ENCODE measurements around the gene PICK1. TPM values are rescaled to one million over a fixed set of nuclear protein-coding genes. Genes with fewer than 3 reads are reported as not detected.

The PICK1 gene
- total RNA-seq, 1 experiment from 2014 or later = 35.7 TPM

- Histone ChIP-seq H3K27me3 (ENCODE audit: insufficient read depth, low read length) (no peaks in the 10 kb centered on the region), H3K18ac (ENCODE audit: insufficient read length, low read depth, low read length) (no peak overlapping the region), H2BK15ac (ENCODE audit: low read depth, low read length) (no peak overlapping the region), H3K9me3 (ENCODE audit: control insufficient read depth, low read depth, low read length) (no peaks in the 10 kb centered on the region), H3K14ac (ENCODE audit: insufficient read depth, low read length) (no peak overlapping the region), H2BK20ac (ENCODE audit: low read depth, low read length, poor library complexity, severe bottlenecking) (no peak overlapping the region), H2AK5ac (ENCODE audit: insufficient read length, low read length) (no peak overlapping the region), H3K4ac (ENCODE audit: low read depth, low read length) (no peak overlapping the region), H4K91ac (ENCODE audit: insufficient read length, low read depth, low read length) (no peak overlapping the region), H2BK5ac (ENCODE audit: insufficient read length, low read length) (no peak overlapping the region), H3K79me1 (ENCODE audit: insufficient read depth, low read depth, low read length, poor library complexity, severe bottlenecking) (no peaks in the 10 kb centered on the region), H2BK12ac (ENCODE audit: insufficient read length, low read depth, low read length) (no peak overlapping the region), H3K9ac (ENCODE audit: extremely low read depth, insufficient read length, low read length) (no peak overlapping the region), H3K27ac (ENCODE audit: insufficient read length, low read depth, low read length) (no peak overlapping the region), H4K8ac (replicated peaks; ENCODE audit: insufficient read length, low read depth, low read length) (no peak overlapping the region), H4K20me1 (ENCODE audit: control insufficient read depth, insufficient read depth, insufficient read length) (no peaks in the 10 kb centered on the region), H3K4me2 (ENCODE audit: insufficient read depth, insufficient read length, low read length) (no peak overlapping the region), H3K56ac (ENCODE audit: insufficient read length, low read depth, low read length) (no peak overlapping the region), H2AFZ (ENCODE audit: low read length) (no peak overlapping the region), H3K23me2 (ENCODE audit: insufficient read length, low read depth, low read length, poor library complexity, severe bottlenecking) (no peaks in the 10 kb centered on the region), H3K79me2 (ENCODE audit: insufficient read depth, low read length) (no peaks in the 10 kb centered on the region), H3K23ac (ENCODE audit: insufficient read length, low read depth, low read length) (no peak overlapping the region), H3K4me1 (ENCODE audit: insufficient read depth, low read length) (no peaks in the 10 kb centered on the region), H4K5ac (ENCODE audit: insufficient read length, low read depth, low read length) (no peak overlapping the region), H3T11ph (ENCODE audit: low read length) (no peak overlapping the region), H2BK120ac (ENCODE audit: low read depth, low read length, poor library complexity, severe bottlenecking) (no peak overlapping the region)
- no CpG with 5 or more reads among the region's 14 CpGs for WGBS (ENCODE audit: extremely low coverage, insufficient read length, low lambda C conversion rate)
- no peak for TF ChIP-seq CTCF (conservative IDR thresholded peaks at IDR 0.05)
- peaks cover 0 to 4% (median 0%) of the 10 kb centered on the region in 3 experiments; a peak in 2 of 7 replicates for H3K36me3 Mint-ChIP-seq (ENCODE audit: insufficient read depth in 1 of 3, low read depth in 3 of 3)
- H3K9me3 Mint-ChIP-seq = no peaks in the 10 kb centered on the region
- H3K27me3 Mint-ChIP-seq (ENCODE audit: low read depth) = no peaks in the 10 kb centered on the region
- peak overlapping the region in 2 of 3 experiments; percentile 77 to 86; a peak in 2 of 7 replicates for H3K27ac Mint-ChIP-seq
- no peak for DNase-seq
- peaks cover 4 to 11% of the 10 kb centered on the region in 2 experiments for H3K4me1 Mint-ChIP-seq
- H3K4me3 Mint-ChIP-seq = no peak overlapping the region; a peak in 1 of 5 replicates
These were observed 67.9 kb downstream of the PICK1 start for GRCh38 chr22:38125038-38125610.

Other genes starting within 250 kb of the PICK1 start
- 26.9 and 28.8 TPM in 2 replicates for gene GCAT, start 249.5 kb upstream of the PICK1 start, total RNA-seq (2021)
- 0.31 and 0.59 TPM in 2 replicates for gene GALR3, start 234.0 kb upstream of the PICK1 start, total RNA-seq (2021)
- gene ANKRD54, start 213.1 kb upstream of the PICK1 start, total RNA-seq (2021) = 14.4 and 15.3 TPM in 2 replicates
- 736 and 739 TPM in 2 replicates for gene EIF3L, start 208.0 kb upstream of the PICK1 start, total RNA-seq (2021)
- 33.3 and 33.8 TPM in 2 replicates for gene MICALL1, start 151.1 kb upstream of the PICK1 start, total RNA-seq (2021)
- gene C22orf23, start 103.8 kb upstream of the PICK1 start, total RNA-seq (2021) = 0.55 and 0.57 TPM in 2 replicates
- 141 and 147 TPM in 2 replicates for gene POLR2F, start 103.7 kb upstream of the PICK1 start, total RNA-seq (2021)
- gene SOX10, start 72.8 kb upstream of the PICK1 start, total RNA-seq (2021) = 2.1 and 2.4 TPM in 2 replicates
- gene SLC16A8, start 26.8 kb downstream of the PICK1 start, total RNA-seq (2021) = 0.75 and 1.1 TPM in 2 replicates
- 2.0 and 2.3 TPM in 2 replicates for gene BAIAP2L2, start 53.3 kb downstream of the PICK1 start, total RNA-seq (2021)
- 22.1 and 24.1 TPM in 2 replicates for gene PLA2G6, start 124.4 kb downstream of the PICK1 start, total RNA-seq (2021)
- 5.8 and 6.7 TPM in 2 replicates for gene MAFF, start 144.6 kb downstream of the PICK1 start, total RNA-seq (2021)
- 51.7 and 58.5 TPM in 2 replicates for gene TMEM184B, start 215.6 kb downstream of the PICK1 start, total RNA-seq (2021)